ENCODE results near the gene SCYGR4. TPM values are rescaled to one million over a fixed set of nuclear protein-coding genes. Genes with fewer than 3 reads are reported as not detected.
"Not testable (repeated sequence)": the region's sequence is repeated elsewhere in the genome, so short reads cannot be mapped to it uniquely, and the experiment has no call there.

SCYGR4 gene
- total RNA-seq, 2 experiments from 2014 or later, result not detected

DNA sequence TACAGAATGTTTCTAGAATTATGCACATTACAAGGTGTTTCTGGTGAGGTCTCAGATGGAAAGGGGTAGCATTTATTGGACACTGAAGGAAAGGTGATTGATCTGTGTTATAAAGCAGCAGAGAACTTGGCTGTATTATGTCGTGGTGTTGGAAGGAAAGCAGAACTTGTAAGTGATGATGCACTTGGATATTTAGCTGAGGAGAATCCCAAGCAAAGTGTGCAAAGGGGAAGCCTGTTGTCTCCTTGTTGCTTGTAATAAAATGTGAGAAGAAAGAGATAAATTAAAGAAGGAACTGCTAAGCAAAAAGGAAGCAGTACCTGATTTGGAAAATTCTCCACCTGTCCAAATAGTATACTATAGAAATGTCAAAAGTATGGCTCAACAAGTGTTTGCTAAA is 37.1 kb downstream of the SCYGR4 start:
- no peaks in the 10 kb centered on the region for H3K9me3 Mint-ChIP-seq
- no peak overlapping the region for H3K4me3 Mint-ChIP-seq
- ChIA-PET CTCF (no interaction called here), POLR2A (no interaction called here)
- no peak for DNase-seq
- H3K36me3 Mint-ChIP-seq, result no peaks in the 10 kb centered on the region
- intact Hi-C loops (cut with micrococcal nuclease), result no loop called here
- H3K27ac Mint-ChIP-seq, result no peak overlapping the region
- peaks cover 4% of the 10 kb centered on the region for H3K27me3 Mint-ChIP-seq
- peaks cover 2% of the 10 kb centered on the region for H3K4me1 Mint-ChIP-seq (ENCODE audit: low read depth)

DNA sequence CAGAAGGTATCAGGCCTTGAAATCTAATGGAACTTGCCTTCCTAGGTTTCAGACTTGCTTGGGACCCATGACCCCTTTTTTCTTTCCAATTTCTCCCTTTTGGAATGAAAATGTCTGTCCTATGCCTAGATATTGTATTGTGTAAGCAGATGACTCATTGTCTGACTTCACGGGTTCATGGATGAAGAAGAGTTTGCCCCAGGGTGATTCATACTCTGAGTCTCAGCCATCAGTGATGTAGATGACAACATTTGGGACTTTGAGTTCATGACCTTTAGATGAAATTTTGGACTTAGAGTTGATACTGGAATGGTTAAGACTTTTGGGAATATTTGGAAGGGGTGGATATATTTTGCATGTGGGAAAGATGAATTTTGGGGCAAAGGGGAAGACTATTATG is 38.2 kb downstream of the SCYGR4 start:
- H3K36me3 Mint-ChIP-seq, result no peaks in the 10 kb centered on the region
- POLR2A ChIA-PET, result no interaction called here
- H3K27ac Mint-ChIP-seq, result no peak overlapping the region
- no peak overlapping the region for H3K4me3 Mint-ChIP-seq
- peaks cover 2% of the 10 kb centered on the region for H3K4me1 Mint-ChIP-seq (ENCODE audit: low read depth)
- H3K9me3 Mint-ChIP-seq, result no peaks in the 10 kb centered on the region
- peaks cover 2% of the 10 kb centered on the region for H3K27me3 Mint-ChIP-seq
- CTCF ChIA-PET, result no interaction called here
- DNase-seq, result no peak
- intact Hi-C loops (cut with micrococcal nuclease), result loop anchor here (5.0 kb wide), 1 partner anchor 173 kb away; no protein-coding TSS in a partner anchor

DNA sequence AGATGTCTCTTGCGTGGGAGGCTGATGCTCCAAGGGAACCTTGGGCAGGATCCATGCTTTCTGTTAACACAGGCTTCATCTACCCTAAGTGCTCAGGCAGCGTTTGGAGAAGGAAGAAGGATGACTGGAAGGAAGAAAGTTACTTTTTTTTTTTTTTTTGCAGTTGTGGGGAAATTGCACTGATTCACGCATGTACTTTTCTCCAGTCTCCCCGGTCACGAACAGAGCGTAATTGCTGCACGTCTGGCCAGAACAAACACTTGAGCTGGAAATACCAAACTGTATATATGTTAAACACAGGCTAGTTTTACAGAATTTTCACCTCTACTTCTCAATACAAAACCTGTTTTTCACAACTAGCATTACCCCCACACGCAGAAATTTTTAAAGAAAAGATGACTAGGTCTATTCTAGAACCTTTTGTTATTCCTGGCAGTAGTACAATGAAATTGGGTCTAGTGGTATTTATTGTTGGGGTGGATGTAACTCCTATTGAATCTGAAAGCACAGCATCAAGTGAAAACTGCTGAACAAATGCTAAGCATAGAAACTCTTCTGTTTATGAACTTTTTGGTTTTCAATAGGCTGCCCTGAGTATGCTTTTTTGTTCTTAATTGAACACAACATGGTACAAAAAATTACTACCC is 40.0 kb downstream of the SCYGR4 start:
- Mint-ChIP-seq H3K4me3 (no peak overlapping the region), H3K27ac (no peak overlapping the region)
- POLR2A ChIA-PET, result no interaction called here

DNA sequence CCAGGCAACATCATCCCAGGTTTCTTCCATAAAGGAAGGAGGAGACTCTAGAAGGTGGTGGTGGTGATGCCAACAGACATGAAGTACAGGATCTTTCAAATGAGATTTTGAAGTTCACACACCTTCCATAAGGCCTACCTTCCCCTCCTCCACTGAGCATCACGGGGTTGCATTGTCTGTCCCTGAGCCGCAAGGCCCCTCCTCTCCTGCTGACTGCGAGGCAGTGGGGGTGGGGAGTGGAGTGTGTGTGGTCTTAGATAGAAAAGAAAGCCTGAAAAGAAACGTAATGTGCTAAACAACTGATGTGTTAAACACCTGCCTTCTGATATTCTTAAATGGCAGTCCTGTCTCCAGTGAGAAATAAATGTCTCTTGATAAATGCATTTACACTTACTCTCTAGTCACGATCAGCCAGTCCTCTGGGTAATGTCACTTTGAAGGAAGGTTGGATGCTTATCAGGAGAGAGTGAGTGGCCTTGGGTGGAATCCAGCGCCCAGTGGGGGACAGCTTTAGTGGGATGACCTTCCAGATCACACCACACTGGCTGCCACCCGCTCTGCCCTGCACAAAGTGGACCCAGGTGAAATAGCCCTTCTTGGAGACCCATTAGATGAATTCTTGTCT is 43.8 kb downstream of the SCYGR4 start:
- DNase-seq, result no peak
- intact Hi-C loops (cut with micrococcal nuclease), result no loop called here
- no peaks in the 10 kb centered on the region for H3K36me3 Mint-ChIP-seq
- H3K4me1 Mint-ChIP-seq (ENCODE audit: low read depth), result no peaks in the 10 kb centered on the region
- H3K9me3 Mint-ChIP-seq, result no peaks in the 10 kb centered on the region
- no peak overlapping the region for H3K4me3 Mint-ChIP-seq
- no peak overlapping the region for H3K27ac Mint-ChIP-seq
- POLR2A ChIA-PET, result no interaction called here
- H3K27me3 Mint-ChIP-seq, result no peaks in the 10 kb centered on the region
- CTCF ChIA-PET, result interaction anchor here (4.3 kb wide), 1 partner anchor 201 kb away, joined by 56 read pairs; no protein-coding TSS in a partner anchor

More for the DNA sequence above, 40.0 kb downstream of the SCYGR4 start:
- H3K27me3 Mint-ChIP-seq, result no peaks in the 10 kb centered on the region
- no peaks in the 10 kb centered on the region for H3K36me3 Mint-ChIP-seq
- CTCF ChIA-PET, result interaction anchor here (0.5 to 4.3 kb wide), 28 partner anchors 8 to 332 kb away, joined by 3 to 82 read pairs (median 5); partner anchors contain the start of genes DAW1 and SCYGR5
- no peak for DNase-seq
- no peaks in the 10 kb centered on the region for H3K9me3 Mint-ChIP-seq
- H3K4me1 Mint-ChIP-seq (ENCODE audit: low read depth), result peaks cover 2% of the 10 kb centered on the region
- intact Hi-C loops (cut with micrococcal nuclease), result loop anchor here (5.0 kb wide), 1 partner anchor 175 kb away; no protein-coding TSS in a partner anchor

DNA sequence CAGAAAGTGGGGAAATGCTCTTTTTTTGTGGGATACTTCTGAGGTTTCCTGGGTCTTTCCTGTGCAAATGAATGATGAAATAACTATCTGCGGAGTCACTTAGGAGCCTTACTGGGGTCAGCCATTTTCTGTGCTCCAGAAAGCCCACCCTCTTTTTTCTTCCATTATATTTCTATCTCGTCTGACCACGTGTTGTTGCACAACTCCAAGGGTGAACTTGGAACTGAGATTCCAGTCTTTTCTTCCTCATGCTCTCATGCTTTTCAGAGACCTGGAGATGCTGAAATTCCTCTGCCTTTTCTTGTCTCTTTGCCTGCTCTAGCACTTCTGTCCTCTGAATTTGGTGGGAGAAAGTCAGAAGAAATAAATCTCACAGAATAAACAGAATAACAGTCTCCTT is 44.5 kb downstream of the SCYGR4 start:
- Mint-ChIP-seq H3K4me1 (ENCODE audit: low read depth) (no peaks in the 10 kb centered on the region), H3K9me3 (no peaks in the 10 kb centered on the region), H3K36me3 (no peaks in the 10 kb centered on the region), H3K27ac (no peak overlapping the region), H3K4me3 (no peak overlapping the region), H3K27me3 (no peaks in the 10 kb centered on the region)
- ChIA-PET POLR2A (no interaction called here), CTCF (interaction anchor here (1.2 kb wide), 1 partner anchor 104 kb away, joined by 7 read pairs; no protein-coding TSS in a partner anchor)
- no peak for DNase-seq
- intact Hi-C loops (cut with micrococcal nuclease), result no loop called here

DNA sequence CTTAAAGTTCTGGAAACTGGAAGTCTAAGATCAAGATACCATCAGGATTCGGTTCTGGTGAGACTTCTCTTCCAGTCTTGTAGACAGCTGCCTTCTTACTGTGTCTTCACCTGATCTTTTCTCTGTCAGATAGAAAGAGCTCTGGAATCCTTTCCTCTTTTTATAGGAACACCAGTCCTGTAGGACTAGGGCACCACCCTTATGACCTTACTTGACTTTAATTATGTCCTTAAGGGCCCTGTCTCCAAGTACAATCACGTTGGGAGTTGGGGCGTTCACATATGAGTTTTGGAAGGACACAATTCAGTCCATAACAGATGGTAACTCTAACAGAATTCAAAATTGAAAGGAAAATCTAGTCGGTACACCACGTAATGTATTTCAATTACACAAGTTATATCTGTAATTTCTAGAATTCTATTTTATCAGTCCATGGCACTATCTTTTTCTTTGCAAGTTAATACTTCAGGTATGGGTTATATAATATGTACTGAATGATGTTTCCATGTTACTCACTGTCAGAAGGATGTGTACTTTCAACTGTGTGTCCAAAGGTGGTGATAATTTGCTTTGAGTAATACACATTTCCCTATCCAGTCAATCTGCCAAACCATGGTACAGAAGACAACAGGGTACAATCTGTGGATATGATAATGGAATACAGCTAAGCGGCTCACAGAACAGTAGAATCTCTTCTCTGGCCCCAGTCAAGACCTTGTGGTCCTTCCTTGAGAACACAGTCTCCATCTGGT is 48.1 kb downstream of the SCYGR4 start:
- no peak for DNase-seq
- H3K4me1 Mint-ChIP-seq (ENCODE audit: low read depth), result no peaks in the 10 kb centered on the region
- no peak overlapping the region for H3K4me3 Mint-ChIP-seq
- H3K27ac Mint-ChIP-seq, result no peak overlapping the region
- H3K9me3 Mint-ChIP-seq, result no peaks in the 10 kb centered on the region
- intact Hi-C loops (cut with micrococcal nuclease), result no loop called here
- no peaks in the 10 kb centered on the region for H3K27me3 Mint-ChIP-seq
- ChIA-PET POLR2A (no interaction called here), CTCF (interaction anchor here (1.6 kb wide), 1 partner anchor 7 kb away, joined by 4 read pairs; no protein-coding TSS in a partner anchor)
- H3K36me3 Mint-ChIP-seq, result no peaks in the 10 kb centered on the region

DNA sequence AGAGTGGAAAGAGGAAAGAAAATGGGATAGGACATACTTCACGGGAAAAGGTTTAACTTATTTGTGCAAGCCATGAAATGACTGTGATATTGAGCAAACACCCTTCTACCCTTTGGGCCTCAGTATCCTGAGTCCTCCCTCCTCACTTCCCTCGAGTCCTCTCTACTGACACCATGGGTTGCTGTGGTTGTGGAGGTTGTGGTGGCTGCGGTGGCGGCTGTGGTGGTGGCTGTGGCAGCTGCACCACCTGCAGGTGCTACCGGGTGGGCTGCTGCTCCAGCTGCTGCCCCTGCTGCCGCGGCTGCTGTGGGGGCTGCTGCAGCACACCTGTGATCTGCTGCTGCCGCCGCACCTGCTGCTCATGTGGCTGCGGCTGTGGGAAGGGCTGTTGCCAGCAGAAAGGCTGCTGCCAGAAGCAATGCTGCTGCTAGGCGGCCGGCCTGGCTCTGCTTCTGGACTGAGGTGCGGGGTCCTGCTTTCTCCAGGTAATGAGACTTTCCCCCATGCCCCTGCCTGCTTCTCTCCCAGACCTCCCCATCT is 49.4 kb downstream of the SCYGR4 start, which contains the start of gene SCYGR5:
TSS of gene SCYGR5 (plus strand) at position 174 of the 540 bp plus-strand sequence. CDS start at position 174, 0 bp downstream.
- H3K4me1 Mint-ChIP-seq (ENCODE audit: low read depth); H3K27me3 Mint-ChIP-seq; H3K9me3 Mint-ChIP-seq; H3K36me3 Mint-ChIP-seq; POLR2A ChIA-PET; H3K4me3 Mint-ChIP-seq; H3K27ac Mint-ChIP-seq; DNase-seq; intact Hi-C loops (cut with micrococcal nuclease): not testable (repeated sequence)
- CTCF ChIA-PET, result interaction anchor here (1.6 kb wide), 1 partner anchor 9 kb away, joined by 4 read pairs; no protein-coding TSS in a partner anchor

Other genes with a start within 250 kb of the SCYGR4 start
- gene TM4SF20, start 238.2 kb upstream of the SCYGR4 start, total RNA-seq, result not detected
- gene SCYGR1, start 229.5 kb upstream of the SCYGR4 start, total RNA-seq, result not detected
- gene AGFG1, start 145.3 kb upstream of the SCYGR4 start, total RNA-seq, result 100 to 1,000 TPM; 119 to 127 TPM
- not detected for gene SCYGR2, start 18.6 kb upstream of the SCYGR4 start, total RNA-seq
- not detected for gene SCYGR3, start 2.7 kb upstream of the SCYGR4 start, total RNA-seq
- not detected for gene SCYGR5, start 49.3 kb downstream of the SCYGR4 start, total RNA-seq
- not detected for gene SLC19A3, start 100.5 kb downstream of the SCYGR4 start, total RNA-seq
- gene SCYGR6, start 107.3 kb downstream of the SCYGR4 start, total RNA-seq, result not detected
- gene SCYGR7, start 110.8 kb downstream of the SCYGR4 start, total RNA-seq, result not detected
- not detected for gene SCYGR8, start 128.4 kb downstream of the SCYGR4 start, total RNA-seq
- gene CCL20, start 196.3 kb downstream of the SCYGR4 start, total RNA-seq, result 10 to 100 TPM; 72.0 to 74.7 TPM

Measured in activated CD4-positive, alpha-beta memory T cell treated with anti-CD3 and anti-CD28 coated beads for 36 hours (primary cell).